HepG2 (cell line): Measurements from ENCODE around the gene IFNG-AS1. TPM values are rescaled to one million over a fixed set of nuclear protein-coding genes. Genes with fewer than 3 reads are reported as not detected.

Experiments
- ATAC-seq: fragments of 200-7000 bp; cut with Tn5 transposase; 3 replicates; pipeline ENCODE4 v1.9.1; 2020; ENCODE audit warnings: mild to moderate bottlenecking, moderate library complexity
- BruUV-seq: library from RNA; stranded (reverse); fragments of 400-500 nt; replicated peaks from 2 replicates; lab custom pipeline; 2021; lab: Mats Ljungman, UMichigan
- CTCF ChIA-PET: fragments of 300-600 bp; formaldehyde crosslinking; extraction: SDS; loops from one replicate; lab custom pipeline; 2021; ENCODE audit warnings: low total read pairs, inconsistent platforms, low intra/inter-chr PET ratio; lab: Yijun Ruan, JAX
- POLR2A ChIA-PET: fragments of 350-600 bp; sonication (Branson Sonifier 250); formaldehyde crosslinking; loops from one replicate; lab custom pipeline; 2020; ENCODE audit warnings: antibody characterized with exemption, inconsistent platforms; lab: Yijun Ruan, JAX
- DNase-seq: peaks from one replicate; pipeline ENCODE4 v3.0.0-alpha.2; 2015; ENCODE audit warnings: low spot score
- FAIRE-seq: peaks from 3 replicates; lab custom pipeline; 2011; peaks lifted over from hg19 to GRCh38; lab: Jason Lieb, UNC
- H2AFZ ChIP-seq: one replicate; pipeline ENCODE4 v1.6.1; 2011; ENCODE audit warnings: low read length, inconsistent platforms
- H3K27ac ChIP-seq: fragments of 300-600 bp; 3 replicates; pipeline ENCODE4 v1.8.0; 2011; ENCODE audit warnings: mixed run types, mild to moderate bottlenecking, mixed read lengths, low read length, inconsistent platforms; ENCODE audit not compliant: insufficient read depth; ENCODE audit errors: extremely low read length
- H3K27me3 ChIP-seq, 2 experiments: fragments of 200-600 bp in 1 of 2; 2 replicates in 1 of 2; 3 replicates in 1 of 2; pipeline versions ENCODE4 v1.6.0 to v1.8.0; 2011; ENCODE audit warnings: low read length in 2 of 2, mild to moderate bottlenecking in 2 of 2, moderate library complexity in 2 of 2, inconsistent platforms in 1 of 2; ENCODE audit not compliant: insufficient read depth in 2 of 2, control insufficient read depth in 1 of 2
- H3K36me3 ChIP-seq, 2 experiments: fragments of 200-600 bp in 1 of 2; replicated peaks in 1 of 2; 2 replicates in 1 of 2; 3 replicates in 1 of 2; pipeline versions ENCODE4 v1.5.1 to v1.8.0; 2011; ENCODE audit warnings: low read length in 2 of 2, inconsistent platforms in 1 of 2; ENCODE audit not compliant: insufficient read depth in 2 of 2, control insufficient read depth in 1 of 2
- H3K4me1 ChIP-seq: 2 replicates; pipeline ENCODE4 v1.5.1; 2012; ENCODE audit warnings: low read length, inconsistent platforms; ENCODE audit not compliant: insufficient read depth
- H3K4me2 ChIP-seq: 2 replicates; pipeline ENCODE4 v1.6.0; 2011; ENCODE audit warnings: low read depth, low read length, inconsistent platforms
- H3K4me3 ChIP-seq, 3 experiments: fragments of 200-600 bp in 1 of 3; sonication (generic), shearing (Covaris generic) in 1 of 3; replicated peaks in 1 of 3; 2 replicates each; pipeline ENCODE4 v1.5.1; 2011 to 2016; ENCODE audit warnings: low read length in 3 of 3, inconsistent platforms in 2 of 3, low read depth in 2 of 3, mild to moderate bottlenecking in 2 of 3, control low read depth in 1 of 3, mixed read lengths in 1 of 3; ENCODE audit not compliant: insufficient read depth in 1 of 3
- H3K79me2 ChIP-seq: one replicate; pipeline ENCODE4 v1.6.1; 2011; ENCODE audit warnings: low read length, inconsistent platforms; ENCODE audit not compliant: insufficient read depth
- H3K9ac ChIP-seq: 2 replicates; pipeline ENCODE4 v1.6.0; 2011; ENCODE audit warnings: mild to moderate bottlenecking, low read depth, low read length, inconsistent platforms; ENCODE audit not compliant: insufficient read depth
- H3K9me3 ChIP-seq: 2 replicates; pipeline ENCODE4 v1.5.1; 2012; ENCODE audit warnings: mild to moderate bottlenecking, low read length
- H4K20me1 ChIP-seq: 2 replicates; pipeline ENCODE4 v1.6.0; 2011; ENCODE audit warnings: inconsistent platforms, mild to moderate bottlenecking, low read length, moderate library complexity; ENCODE audit not compliant: insufficient read depth
- ATF7-NPFF ChIP-seq: sonication (generic); formaldehyde crosslinking; IDR thresholded peaks from 2 replicates; pipeline ENCODE4 v1.8.1; 2023; ENCODE audit warnings: mild to moderate bottlenecking, low read depth, missing genetic modification reagents, moderate library complexity
- CCDC6 ChIP-seq: sonication (generic); formaldehyde crosslinking; IDR thresholded peaks from 2 replicates; pipeline ENCODE4 v1.8.1; 2022; ENCODE audit warnings: mild to moderate bottlenecking, missing genetic modification reagents, moderate library complexity
- FUBP1 ChIP-seq: sonication (generic); formaldehyde crosslinking; IDR thresholded peaks from 2 replicates; pipeline ENCODE4 v1.5.1; 2020; ENCODE audit warnings: missing genetic modification reagents, mild to moderate bottlenecking, borderline replicate concordance
- HOXA3 ChIP-seq: sonication (generic); formaldehyde crosslinking; IDR thresholded peaks from 2 replicates; pipeline ENCODE4 v1.5.0; 2020; ENCODE audit warnings: missing genetic modification reagents
- MAFF ChIP-seq: IDR thresholded peaks from 2 replicates; pipeline ENCODE4 v1.6.1; 2011; ENCODE audit warnings: low read depth, low read length, improper control_type of control experiment
- RNF219 ChIP-seq: sonication (generic); formaldehyde crosslinking; IDR thresholded peaks from 2 replicates; pipeline ENCODE4 v1.5.0; 2020; ENCODE audit warnings: mild to moderate bottlenecking, missing genetic modification reagents
- TCF7L2 ChIP-seq: IDR thresholded peaks from 2 replicates; pipeline ENCODE4 v1.6.1; 2011; ENCODE audit warnings: mild to moderate bottlenecking, low read depth, low read length, moderate library complexity
- THYN1 ChIP-seq: sonication (generic); formaldehyde crosslinking; IDR thresholded peaks from 2 replicates; pipeline ENCODE4 v1.8.1; 2023; ENCODE audit warnings: low read depth, mild to moderate bottlenecking, moderate library complexity, missing genetic modification reagents, borderline replicate concordance
- ZFP1 ChIP-seq: IDR thresholded peaks from 2 replicates; pipeline ENCODE4 v1.6.1; 2016
- ZNF180 ChIP-seq: sonication (generic); formaldehyde crosslinking; IDR thresholded peaks from 2 replicates; pipeline ENCODE4 v1.4.0; 2020; ENCODE audit warnings: low read depth, missing genetic modification reagents, borderline replicate concordance
- ZNF557 ChIP-seq: sonication (generic); formaldehyde crosslinking; IDR thresholded peaks from 2 replicates; pipeline ENCODE4 v1.4.0; 2020; ENCODE audit warnings: missing genetic modification reagents
- WGBS: methylation state at CpG from one replicate; pipeline ENCODE4 v1.1.6; 2017; ENCODE audit warnings: low lambda C conversion rate; 5-methylcytosine and 5-hydroxymethylcytosine counted together
- in situ Hi-C: cut with HindIII; loops from 2 replicates; pipeline ENCODE4 v1.10.0; 2017; ENCODE audit warnings: low pct_unique_long_range_greater_than_20kb; ENCODE audit not compliant: extremely low pct_ligation_motif_present
- intact Hi-C: fragments of 100-400 bp; cut with micrococcal nuclease; formaldehyde crosslinking; loops from one replicate; pipeline ENCODE4 v1.10.0; 2022; ENCODE audit not compliant: unreplicated experiment
- polyA plus RNA-seq, 8 experiments: library from polyadenylated mRNA; depleted of rRNA in 3 of 8; stranded (reverse) in 7 of 8; unstranded in 1 of 8; fragments of >200 nt; fragmentation: Illumina TruSeq in 4 of 8; extraction: Trizol in 4 of 8; gene quantifications; 2 replicates each; pipeline versions ENCODE4 v1.2.1 to v1.2.3, GENCODE V29; 2011 to 2016; ENCODE audit warnings: low read depth in 4 of 8, missing spikeins in 1 of 8, mixed read lengths in 1 of 8; ENCODE audit not compliant: insufficient read depth in 1 of 8
- total RNA-seq, 5 experiments: library from RNA; depleted of rRNA; stranded (reverse); fragments of >200 nt; fragmentation: Illumina TruSeq; extraction: Trizol; gene quantifications; 2 replicates each; pipeline ENCODE4 v1.2.3, GENCODE V29; 2016; ENCODE audit warnings: low read depth in 1 of 5

Gene IFNG-AS1
- total and polyA plus RNA-seq, 2 of the 13 experiments (the other 11 are each of a cell fraction or from before 2014, with no cell fraction given) = not detected

- H3K9ac ChIP-seq = no peak overlapping the region
- no peaks in the 10 kb centered on the region for H3K79me2 ChIP-seq
- no peaks in the 10 kb centered on the region for H3K27me3 ChIP-seq
- FAIRE-seq = no peak
- H2AFZ ChIP-seq = no peak overlapping the region
- 0% methylated on average over 4 of the region's 4 CpGs for WGBS
- H4K20me1 ChIP-seq = no peaks in the 10 kb centered on the region
- H3K4me3 ChIP-seq = no peak overlapping the region
- H3K27ac ChIP-seq = no peak overlapping the region
- H3K4me1 ChIP-seq = no peaks in the 10 kb centered on the region
- no peak for DNase-seq
- no peak overlapping the region for H3K4me2 ChIP-seq
- BruUV-seq = no TSS peak
- ChIA-PET CTCF (no interaction called here), POLR2A (no interaction called here)
- TF ChIP-seq TCF7L2 = no peak
- intact Hi-C loops (no loop called here), in situ Hi-C loops (no loop called here)
- H3K36me3 ChIP-seq = no peaks in the 10 kb centered on the region
- no peaks in the 10 kb centered on the region for H3K9me3 ChIP-seq
- ATAC-seq = no peak
Observed at GRCh38 chr12:67969134-67969802, 20.0 kb upstream of the IFNG-AS1 start.

GRCh38 chr12:67977668-67978067, 11.6 kb upstream of the IFNG-AS1 start:
- FAIRE-seq (no peak), DNase-seq (no peak), ATAC-seq (no peak)
- Histone ChIP-seq H2AFZ (no peak overlapping the region), H3K36me3 (no peaks in the 10 kb centered on the region), H3K9ac (no peak overlapping the region), H3K27ac (no peak overlapping the region), H3K4me2 (no peak overlapping the region), H3K4me3 (no peak overlapping the region), H3K9me3 (no peaks in the 10 kb centered on the region), H3K79me2 (no peaks in the 10 kb centered on the region), H3K4me1 (no peaks in the 10 kb centered on the region), H4K20me1 (no peaks in the 10 kb centered on the region), H3K27me3 (no peaks in the 10 kb centered on the region)
- intact Hi-C loops = no loop called here
- TF ChIP-seq MAFF (no peak), FUBP1 (CRISPR knock-in tag) (no peak), CCDC6 (no peak), RNF219 (CRISPR knock-in tag) (no peak), HOXA3 (CRISPR knock-in tag) (no peak), ZFP1 (CRISPR knock-in tag) (no peak), ATF7-NPFF (no peak), ZNF180 (CRISPR knock-in tag) (no peak), ZNF557 (CRISPR knock-in tag) (no peak), THYN1 (CRISPR knock-in tag) (no peak)
- in situ Hi-C loops = no loop called here
- BruUV-seq = no TSS peak
- CTCF ChIA-PET = no interaction called here
- WGBS = 6% methylated on average over 1 of the region's 1 CpG
- POLR2A ChIA-PET = no interaction called here
